Activated CD4-positive, alpha-beta T cell treated with anti-CD3 and anti-CD28 coated beads for 36 hours (primary cell): ENCODE data around the gene ERN1. TPM values are rescaled to one million over a fixed set of nuclear protein-coding genes. Genes with fewer than 3 reads are reported as not detected.
A peak's percentile ranks its signal among the peaks of the same experiment; 100 is the strongest.

ENCODE experiments used
- ATAC-seq: fragments of 200-7000 bp; cut with Tn5 transposase; one replicate; pipeline ENCODE4 v1.10.0; 2021; ENCODE audit warnings: mild to moderate bottlenecking, moderate library complexity
- CTCF ChIA-PET: fragments of 350-600 bp; sonication (Branson Sonifier 250); formaldehyde crosslinking; loops from one replicate; lab custom pipeline; 2021; ENCODE audit warnings: antibody characterized with exemption; lab: Charles Lee
- POLR2A ChIA-PET: fragments of 350-600 bp; sonication (Branson Sonifier 250); formaldehyde crosslinking; loops from one replicate; lab custom pipeline; 2021; ENCODE audit warnings: antibody characterized with exemption, inconsistent platforms; lab: Charles Lee
- DNase-seq: peaks from one replicate; pipeline ENCODE4 v3.0.0-alpha.2; 2020
- H3K27ac Mint-ChIP-seq: one replicate; pipeline ENCODE4 v1.8.0; 2021; ENCODE audit warnings: mixed read lengths
- H3K27me3 Mint-ChIP-seq: one replicate; pipeline ENCODE4 v1.8.0; 2021; ENCODE audit warnings: mixed read lengths
- H3K36me3 Mint-ChIP-seq: one replicate; pipeline ENCODE4 v1.8.0; 2021; ENCODE audit warnings: low read depth, mixed read lengths
- H3K4me1 Mint-ChIP-seq: one replicate; pipeline ENCODE4 v1.8.0; 2021; ENCODE audit warnings: mixed read lengths
- H3K4me3 Mint-ChIP-seq: one replicate; pipeline ENCODE4 v1.8.0; 2021; ENCODE audit warnings: mild to moderate bottlenecking, moderate library complexity, mixed read lengths
- H3K9me3 Mint-ChIP-seq: one replicate; pipeline ENCODE4 v1.8.0; 2021; ENCODE audit warnings: low read depth, mixed read lengths
- intact Hi-C, 2 experiments: fragments of 100-400 bp; cut with DNase I in 1 of 2; cut with micrococcal nuclease in 1 of 2; formaldehyde crosslinking; loops; one replicate each; pipeline versions ENCODE4 v1.14.2 to v1.15.1; 2022 to 2024; cut with DNase I, micrococcal nuclease
- total RNA-seq, 2 experiments: library from RNA; stranded (reverse); gene quantifications; one replicate each; pipeline ENCODE4 v1.2.3, GENCODE V29; 2021

Gene ERN1
- total RNA-seq, 2 experiments from 2014 or later: 23.7 to 26.8 TPM

DNA sequence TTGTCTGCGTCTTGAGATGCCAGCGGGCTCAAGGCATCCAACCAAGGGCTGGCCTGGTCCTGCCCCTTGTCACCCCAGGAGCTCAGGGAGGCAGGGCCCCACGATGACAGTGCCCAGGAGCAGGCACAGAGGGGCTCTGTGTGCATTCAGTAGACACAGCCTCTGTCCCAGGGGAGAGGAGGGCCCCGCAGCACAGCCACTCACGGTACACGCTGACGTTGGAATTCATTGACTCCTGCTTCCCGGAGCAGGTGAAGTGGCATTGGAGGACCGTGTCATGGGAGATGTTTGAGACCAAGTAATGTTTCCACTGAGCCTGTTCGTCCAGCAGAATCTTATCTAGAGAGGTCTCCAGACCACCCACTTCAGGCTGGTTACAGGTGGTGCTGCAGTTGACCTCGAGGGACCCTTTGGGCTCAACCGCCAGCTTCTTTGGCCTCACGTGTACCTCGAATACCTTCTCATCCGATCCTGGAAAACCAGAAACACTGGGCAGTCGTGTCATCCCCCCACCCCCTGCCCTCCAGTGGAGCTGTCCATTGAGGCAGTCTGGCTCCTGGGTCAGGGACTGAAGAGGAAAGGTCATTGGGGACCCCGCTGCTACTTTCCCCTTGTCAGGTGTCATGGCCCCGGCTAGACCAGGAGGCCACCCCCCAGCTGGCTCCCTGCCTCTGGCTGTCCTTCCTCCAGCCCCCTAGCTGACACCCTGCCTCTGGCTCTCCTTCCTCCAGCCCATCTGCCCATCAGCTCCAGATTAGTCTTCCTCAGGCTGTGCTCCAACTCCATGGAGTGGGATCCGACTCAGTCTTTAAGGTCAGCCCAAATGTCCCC lies 124.8 kb downstream of the ERN1 start:
- peak; percentile 3 for DNase-seq
- Mint-ChIP-seq H3K4me1 (peaks cover 32% of the 10 kb centered on the region), H3K36me3 (peaks cover 13% of the 10 kb centered on the region), H3K27me3 (no peaks in the 10 kb centered on the region), H3K27ac (peak overlapping the region; percentile 33), H3K9me3 (no peaks in the 10 kb centered on the region), H3K4me3 (no peak overlapping the region)
- ChIA-PET POLR2A (interaction anchor here (0.6 kb wide), 1 partner anchor 15 kb away, joined by 11 read pairs; the partner anchor contains the start of gene ICAM2), CTCF (interaction anchor here (1.0 to 2.5 kb wide), 5 partner anchors 12 to 278 kb away, joined by 3 to 13 read pairs (median 6); no protein-coding TSS in a partner anchor)
- no peak for ATAC-seq
- intact Hi-C loops: no loop called here

DNA sequence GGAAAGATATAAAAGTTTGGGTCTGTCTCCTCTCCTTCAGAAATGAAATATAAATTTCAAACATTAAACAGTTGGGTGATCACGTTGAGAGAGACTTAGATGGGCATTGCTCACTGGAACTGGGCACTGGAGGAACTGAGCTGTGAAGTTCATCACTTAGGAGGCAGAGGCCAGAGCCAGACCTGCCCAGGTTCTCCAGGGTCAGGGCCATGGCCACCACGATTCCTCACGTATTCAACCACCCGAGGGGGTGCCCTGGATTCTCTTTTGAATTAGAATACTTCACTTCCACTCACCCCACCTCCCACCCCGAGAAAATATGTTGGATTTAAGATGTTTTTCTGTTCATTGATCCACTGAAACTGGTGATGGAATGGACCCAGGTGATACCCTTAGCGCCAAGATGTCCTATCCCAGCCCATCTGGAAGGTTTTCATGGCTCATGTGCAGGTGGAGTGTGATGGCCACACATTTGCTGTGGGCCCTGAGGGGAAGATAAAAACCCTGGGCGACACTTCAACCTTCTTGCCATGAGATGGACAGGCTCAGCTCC lies 125.7 kb downstream of the ERN1 start:
- Mint-ChIP-seq H3K27ac (no peak overlapping the region), H3K36me3 (peaks cover 9% of the 10 kb centered on the region), H3K4me3 (no peak overlapping the region), H3K27me3 (no peaks in the 10 kb centered on the region), H3K4me1 (peaks cover 29% of the 10 kb centered on the region), H3K9me3 (no peaks in the 10 kb centered on the region)
- POLR2A ChIA-PET: no interaction called here
- DNase-seq (peak; percentile 0), ATAC-seq (no peak)
- intact Hi-C loops: no loop called here
- CTCF ChIA-PET: interaction anchor here (1.4 to 1.5 kb wide), 2 partner anchors 14 to 278 kb away, joined by 3 to 4 read pairs; no protein-coding TSS in a partner anchor

GRCh38 chr17:64003526-64004121 lies 126.3 kb downstream of the ERN1 start:
- DNase-seq: no peak
- Mint-ChIP-seq H3K9me3 (no peaks in the 10 kb centered on the region), H3K4me3 (no peak overlapping the region), H3K4me1 (peaks cover 27% of the 10 kb centered on the region), H3K27me3 (no peaks in the 10 kb centered on the region), H3K36me3 (peaks cover 9% of the 10 kb centered on the region), H3K27ac (peak overlapping the region; percentile 10)
- ATAC-seq: no peak
- ChIA-PET CTCF (interaction anchor here (1.4 kb wide), 1 partner anchor 13 kb away, joined by 4 read pairs; no protein-coding TSS in a partner anchor), POLR2A (no interaction called here)
- intact Hi-C loops: no loop called here

DNA sequence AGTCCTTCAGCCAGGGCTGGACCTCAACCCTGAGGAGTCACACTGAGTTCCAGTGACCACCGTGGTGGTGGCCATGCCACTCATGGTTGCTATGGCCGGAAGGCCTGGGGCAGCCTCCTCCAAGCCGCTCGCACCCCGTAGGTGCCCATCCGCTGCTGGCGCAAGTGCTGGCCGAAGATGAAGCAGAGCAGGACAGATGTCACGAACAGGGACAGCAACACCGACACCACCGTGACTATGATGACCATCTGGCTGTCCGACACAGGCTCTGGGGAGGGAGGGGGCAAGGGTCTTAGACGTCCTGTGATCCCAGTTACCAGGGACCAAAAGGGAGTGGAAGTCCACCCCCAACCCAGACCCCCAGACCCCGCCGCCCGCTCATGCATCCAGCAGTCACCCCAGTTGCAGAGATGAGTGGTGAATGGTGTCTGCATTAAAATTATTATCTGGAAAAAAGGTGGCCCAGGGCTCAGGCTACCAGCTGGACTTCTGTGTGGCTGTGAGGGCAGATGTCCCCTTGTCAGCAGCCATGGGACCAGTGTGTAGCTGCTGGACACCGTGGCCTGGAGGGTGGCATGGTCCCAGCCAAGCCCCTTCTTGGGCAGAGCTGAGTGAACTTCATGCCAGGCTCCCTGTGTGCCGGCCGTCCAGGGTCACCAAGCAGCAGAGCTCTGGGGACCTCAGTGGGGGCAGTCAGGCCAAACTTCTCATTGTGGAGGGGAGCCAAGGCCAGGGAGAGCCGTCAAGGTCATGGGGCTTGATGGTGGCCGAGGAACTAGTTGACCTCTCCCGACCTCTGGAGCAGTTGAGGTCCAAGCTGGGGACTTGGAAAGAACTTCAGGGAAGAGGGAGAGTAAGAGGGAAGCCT lies 127.1 kb downstream of the ERN1 start:
- Mint-ChIP-seq H3K4me3 (no peak overlapping the region), H3K9me3 (no peaks in the 10 kb centered on the region), H3K4me1 (peaks cover 23% of the 10 kb centered on the region), H3K36me3 (peaks cover 7% of the 10 kb centered on the region), H3K27ac (no peak overlapping the region), H3K27me3 (no peaks in the 10 kb centered on the region)
- ChIA-PET POLR2A (no interaction called here), CTCF (interaction anchor here (0.5 to 1.1 kb wide), 2 partner anchors 15 to 416 kb away, joined by 3 to 4 read pairs; no protein-coding TSS in a partner anchor)
- intact Hi-C loops: no loop called here
- DNase-seq (no peak), ATAC-seq (no peak)

DNA sequence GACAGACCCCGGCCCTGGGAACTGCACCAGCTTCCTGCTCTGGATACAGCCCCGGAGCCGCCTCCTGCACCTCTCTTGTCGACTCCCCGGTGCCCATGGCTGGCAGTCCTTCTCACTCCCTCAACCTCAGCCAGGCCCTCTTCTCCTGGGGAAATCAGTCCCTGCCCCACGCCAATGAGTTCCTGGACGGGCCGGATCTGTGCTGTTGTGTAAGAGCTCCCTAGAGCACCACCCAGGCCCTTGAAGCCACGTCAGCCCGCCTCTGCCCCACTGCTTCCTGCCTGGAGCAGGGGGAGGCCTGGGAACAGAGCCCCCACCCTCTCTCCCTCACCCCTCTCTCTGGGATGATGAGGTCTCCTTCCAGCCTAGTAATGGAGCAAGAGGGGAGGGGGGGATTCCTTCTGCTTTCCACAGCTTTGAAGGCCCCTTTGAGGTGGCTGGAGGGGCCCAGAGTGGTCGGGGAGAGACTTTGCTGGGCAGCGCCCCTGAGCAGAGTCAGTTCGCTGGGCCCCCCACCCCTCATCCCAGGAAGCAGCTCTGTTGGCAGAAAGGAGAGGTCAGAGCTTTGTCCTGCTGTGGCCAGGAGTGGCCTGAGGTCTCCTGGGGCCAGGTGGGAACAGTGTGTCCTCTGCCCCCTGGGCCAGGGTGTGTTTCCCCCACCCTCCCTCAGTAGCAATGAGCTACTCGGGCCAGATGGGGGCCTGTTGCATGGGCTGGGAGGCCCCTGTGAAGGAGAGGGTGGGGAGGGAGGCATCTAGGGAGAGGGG lies 128.0 kb downstream of the ERN1 start:
- CTCF ChIA-PET: interaction anchor here (0.5 to 1.1 kb wide), 3 partner anchors 11 to 417 kb away, joined by 3 to 4 read pairs (median 3); no protein-coding TSS in a partner anchor
- H3K9me3 Mint-ChIP-seq: no peaks in the 10 kb centered on the region

DNA sequence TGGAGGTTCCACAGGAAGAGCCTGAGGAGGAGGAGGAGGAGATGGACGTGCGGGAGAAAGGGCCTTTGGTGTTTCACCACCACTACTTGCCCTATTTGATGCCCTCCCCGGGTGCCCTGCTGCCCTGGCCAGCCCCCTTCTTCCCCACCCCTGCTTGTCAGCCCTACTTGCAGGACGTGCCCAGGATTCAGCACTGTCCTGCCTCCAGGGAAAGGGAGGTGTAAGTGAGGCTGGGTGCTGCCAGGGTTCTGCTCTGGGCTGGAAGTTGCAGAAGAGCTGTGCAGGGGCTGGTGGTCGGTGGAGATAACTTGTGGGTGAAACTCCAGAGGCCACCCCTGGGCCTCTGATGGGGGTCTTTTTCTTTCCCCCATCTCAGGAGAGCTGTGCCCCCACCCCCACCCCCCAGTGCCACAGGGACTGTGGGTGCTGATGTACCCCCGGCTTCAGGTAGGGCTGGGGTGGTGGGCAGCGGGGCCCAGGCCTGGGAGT lies 128.8 kb downstream of the ERN1 start:
- Mint-ChIP-seq H3K36me3 (peaks cover 6% of the 10 kb centered on the region), H3K9me3 (no peaks in the 10 kb centered on the region), H3K27me3 (no peaks in the 10 kb centered on the region), H3K4me3 (no peak overlapping the region), H3K27ac (no peak overlapping the region), H3K4me1 (peaks cover 20% of the 10 kb centered on the region)
- DNase-seq (no peak), ATAC-seq (no peak)
- intact Hi-C loops: no loop called here
- ChIA-PET CTCF (interaction anchor here (0.6 to 0.8 kb wide), 2 partner anchors 14 to 82 kb away, joined by 3 to 4 read pairs; no protein-coding TSS in a partner anchor), POLR2A (no interaction called here)

More for the DNA sequence above, 128.0 kb downstream of the ERN1 start:
- no peak for DNase-seq
- ATAC-seq: no peak
- intact Hi-C loops: no loop called here
- Mint-ChIP-seq H3K27ac (no peak overlapping the region), H3K4me3 (no peak overlapping the region), H3K4me1 (peaks cover 22% of the 10 kb centered on the region), H3K36me3 (peaks cover 6% of the 10 kb centered on the region), H3K27me3 (no peaks in the 10 kb centered on the region)
- POLR2A ChIA-PET: no interaction called here

DNA sequence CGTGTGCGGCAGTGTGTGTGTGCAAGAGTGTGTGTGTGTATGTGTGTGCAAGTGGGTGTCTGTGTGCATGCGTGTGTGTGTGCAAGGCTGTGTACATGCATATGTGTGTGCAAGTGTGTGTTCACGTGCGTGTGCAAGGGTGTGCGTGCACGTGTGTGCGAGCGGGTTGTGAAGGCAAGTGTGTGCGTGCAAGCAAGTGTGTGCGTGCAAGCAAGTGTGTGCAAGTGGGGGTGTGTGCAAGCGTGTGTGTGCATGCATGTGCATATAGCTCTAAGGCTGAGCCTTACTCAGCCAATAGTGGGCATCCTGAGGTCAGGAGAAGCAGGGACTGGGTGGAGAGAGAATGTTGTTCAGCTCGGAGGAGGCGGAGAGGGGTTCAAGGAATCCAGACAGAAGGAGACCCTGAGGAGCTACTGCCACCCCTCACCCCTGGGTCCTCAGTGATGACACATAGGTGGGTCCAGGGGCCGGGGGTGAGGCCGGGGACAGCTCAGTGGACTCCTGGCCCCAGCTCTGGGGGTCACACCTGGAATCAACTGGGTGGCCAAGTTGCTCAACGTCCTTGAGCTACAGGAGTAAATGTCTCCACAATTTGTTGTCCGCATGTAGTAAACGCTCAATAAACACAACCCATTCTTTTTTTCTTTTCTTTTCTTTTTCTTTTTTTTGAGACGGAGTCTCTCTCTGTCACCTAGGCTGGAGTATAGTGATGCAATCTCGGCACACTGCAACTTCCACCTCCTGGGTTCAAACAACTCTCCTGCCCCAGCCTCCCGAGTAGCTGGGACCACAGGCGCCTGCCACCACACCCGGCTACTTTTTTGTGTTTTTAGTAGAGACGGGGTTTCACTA lies 130.0 kb downstream of the ERN1 start:
- DNase-seq (no peak), ATAC-seq (no peak)
- ChIA-PET CTCF (interaction anchor here (0.8 to 8.0 kb wide), 4 partner anchors 13 to 25 kb away, joined by 4 to 37 read pairs (median 5); no protein-coding TSS in a partner anchor), POLR2A (no interaction called here)
- Mint-ChIP-seq H3K4me1 (peaks cover 20% of the 10 kb centered on the region), H3K27ac (no peak overlapping the region), H3K4me3 (peak overlapping the region; percentile 80), H3K9me3 (no peaks in the 10 kb centered on the region), H3K36me3 (peaks cover 6% of the 10 kb centered on the region), H3K27me3 (no peaks in the 10 kb centered on the region)
- intact Hi-C loops: loop anchor here (2.0 kb wide), 2 partner anchors 21 to 81 kb away; partner anchors contain the start of genes GH1 (in 1 of the 2) and ICAM2 (in 1 of the 2)

DNA sequence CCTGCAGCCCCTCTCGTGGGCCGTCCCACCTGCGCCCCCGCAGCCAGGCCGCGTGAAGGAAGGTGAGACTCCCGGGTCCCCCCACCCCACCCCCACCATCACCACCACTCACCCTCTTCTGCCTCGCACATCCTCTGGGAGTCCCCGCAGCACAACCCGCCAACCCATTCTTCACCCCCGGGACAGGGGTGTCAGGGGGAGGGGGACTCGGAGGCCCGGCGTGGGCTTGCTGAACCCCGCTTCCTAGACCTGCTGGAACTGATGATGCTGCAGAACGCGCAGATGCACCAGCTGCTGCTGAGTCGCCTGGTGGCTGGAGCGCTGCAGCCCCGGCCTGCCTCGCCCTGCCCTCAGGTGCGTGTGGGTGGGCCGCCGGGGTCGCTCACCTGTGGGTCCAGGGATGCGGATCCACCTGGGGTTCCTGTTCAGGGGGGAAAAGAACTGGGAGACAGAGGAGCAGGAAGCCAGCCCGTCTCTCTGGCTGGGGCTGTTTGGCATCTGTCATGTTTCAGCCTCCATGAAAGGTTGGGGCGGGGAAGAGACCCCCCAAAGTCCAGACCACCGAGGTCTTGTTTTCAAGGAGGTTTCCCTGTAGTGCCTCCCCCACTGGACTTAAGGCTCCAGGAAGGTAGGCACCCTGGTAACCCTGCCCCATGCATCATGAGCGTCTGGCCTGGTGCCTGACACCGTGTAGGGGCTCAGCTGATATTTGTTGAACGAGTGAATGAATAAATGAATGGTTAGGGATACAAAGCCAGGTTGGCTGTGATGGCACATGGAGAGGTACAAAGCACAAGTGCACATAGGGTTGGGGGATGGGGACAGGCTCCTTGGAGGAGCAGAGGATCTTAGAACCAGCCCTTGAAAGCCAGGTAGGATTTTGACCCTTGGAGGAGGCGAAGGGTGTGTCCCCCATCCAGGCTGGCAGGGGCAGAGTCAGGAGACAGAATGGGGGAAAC lies 130.9 kb downstream of the ERN1 start:
- Mint-ChIP-seq H3K4me3 (peak overlapping the region; percentile 80), H3K36me3 (peaks cover 6% of the 10 kb centered on the region), H3K27ac (peak overlapping the region; percentile 31), H3K9me3 (no peaks in the 10 kb centered on the region), H3K27me3 (no peaks in the 10 kb centered on the region), H3K4me1 (peaks cover 23% of the 10 kb centered on the region)
- CTCF ChIA-PET: interaction anchor here (1.0 to 8.0 kb wide), 4 partner anchors 13 to 31 kb away, joined by 3 to 37 read pairs (median 5); no protein-coding TSS in a partner anchor
- ATAC-seq (peak; percentile 52), DNase-seq (peak; percentile 60)
- POLR2A ChIA-PET: no interaction called here
- intact Hi-C loops: loop anchor here (1.0 to 2.0 kb wide), 4 partner anchors 14 to 80 kb away; partner anchors contain the start of genes GH1 (in 1 of the 2) and ICAM2 (in 1 of the 2)
